ENCODE results near the gene MCC.

Gene MCC

GRCh38 chr5:112977440-112977861 lies 510.8 kb downstream of the MCC start:
- no peak for TF ChIP-seq FOXK2 (IDR thresholded peaks at IDR 0.05)
- no peak for TF ChIP-seq FOXM1 (IDR thresholded peaks at IDR 0.05; ENCODE audit: borderline replicate concordance)
- no peak for TF ChIP-seq FOXA1 (IDR thresholded peaks at IDR 0.05)
- no peak for TF ChIP-seq TARDBP (IDR thresholded peaks at IDR 0.05)
- no peak for TF ChIP-seq LEF1 (IDR thresholded peaks at IDR 0.05; ENCODE audit: borderline replicate concordance)
- no peak for TF ChIP-seq SUZ12 (IDR thresholded peaks at IDR 0.05)
- TF ChIP-seq, protein P1, sequence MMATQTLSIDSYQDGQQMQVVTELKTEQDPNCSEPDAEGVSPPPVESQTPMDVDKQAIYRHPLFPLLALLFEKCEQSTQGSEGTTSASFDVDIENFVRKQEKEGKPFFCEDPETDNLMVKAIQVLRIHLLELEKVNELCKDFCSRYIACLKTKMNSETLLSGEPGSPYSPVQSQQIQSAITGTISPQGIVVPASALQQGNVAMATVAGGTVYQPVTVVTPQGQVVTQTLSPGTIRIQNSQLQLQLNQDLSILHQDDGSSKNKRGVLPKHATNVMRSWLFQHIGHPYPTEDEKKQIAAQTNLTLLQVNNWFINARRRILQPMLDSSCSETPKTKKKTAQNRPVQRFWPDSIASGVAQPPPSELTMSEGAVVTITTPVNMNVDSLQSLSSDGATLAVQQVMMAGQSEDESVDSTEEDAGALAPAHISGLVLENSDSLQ (IDR thresholded peaks at IDR 0.05) = no peak
- DNase-seq (ENCODE audit: extremely low spot score) = no peak
- ChIA-PET POLR2A (no interaction called here), CTCF (no interaction called here)

GRCh38 chr5:112976432-112977309 lies 511.6 kb downstream of the MCC start, which contains the start of gene DCP2:
DCP2 (plus strand) TSS chr5:112976798; CDS start chr5:112976934, 136 bp downstream.
- ChIA-PET CTCF (interaction anchor here (0.7 to 1.6 kb wide), 3 partner anchors 20 to 556 kb away, joined by 3 to 5 read pairs (median 3); no protein-coding TSS in a partner anchor), POLR2A (interaction anchor here (0.5 to 2.4 kb wide), 42 partner anchors 9 to 538 kb away, joined by 3 to 33 read pairs (median 3); partner anchors contain the start of genes REEP5, SRP19 and YTHDC2)
- no peak for TF ChIP-seq FOXM1 (IDR thresholded peaks at IDR 0.05; ENCODE audit: borderline replicate concordance)
- TF ChIP-seq ELF4 (IDR thresholded peaks at IDR 0.05) = peak; percentile 31; the same call in 1 of the 2 replicates
- TF ChIP-seq ARNT (IDR thresholded peaks at IDR 0.05) = no peak
- TF ChIP-seq TARDBP (IDR thresholded peaks at IDR 0.05) = no peak
- no peak for TF ChIP-seq FOXA1 (IDR thresholded peaks at IDR 0.05)
- no peak for TF ChIP-seq FOXK2 (IDR thresholded peaks at IDR 0.05)
- no peak; the same call in 1 of the 2 replicates for TF ChIP-seq SP1 (IDR thresholded peaks at IDR 0.05)
- peak; percentile 97 for TF ChIP-seq L3MBTL2 (conservative IDR thresholded peaks at IDR 0.05)
- DNase-seq (ENCODE audit: extremely low spot score) = peak; percentile 92

DNA sequence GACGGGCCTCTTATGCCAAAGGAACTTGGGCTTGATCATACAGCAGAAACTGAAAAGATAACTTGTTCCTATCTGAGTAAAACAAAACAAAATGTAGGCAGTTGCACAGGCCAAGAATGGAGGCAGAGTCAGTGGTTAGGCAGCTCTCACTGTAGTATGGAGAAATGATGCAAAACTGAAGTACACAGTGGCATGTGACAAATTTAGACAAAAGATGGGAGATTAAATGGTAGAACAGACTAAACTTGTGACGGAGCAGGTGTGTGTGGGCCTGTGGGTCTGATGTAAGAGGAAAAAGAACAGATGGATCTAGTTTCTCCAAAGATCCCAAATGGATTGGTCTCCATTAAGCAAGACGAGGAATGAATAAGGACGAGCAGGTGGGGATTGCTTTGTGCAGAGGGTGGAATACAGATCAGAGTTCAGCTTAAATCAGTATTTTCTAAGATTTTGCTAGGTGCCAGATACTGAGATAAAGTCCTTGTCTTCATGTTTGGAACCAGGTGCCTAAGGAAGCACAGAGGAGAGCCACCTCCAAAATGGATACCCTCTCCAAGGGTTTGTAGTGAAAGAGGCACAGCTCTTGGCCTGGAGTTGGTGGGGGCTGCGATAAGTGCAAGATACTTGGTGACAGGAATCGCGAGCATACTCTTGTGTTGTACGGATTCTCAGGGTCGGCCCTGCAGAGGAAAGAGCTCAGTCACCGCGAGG lies 512.4 kb downstream of the MCC start:
- DNase-seq (ENCODE audit: extremely low spot score) = no peak
- CTCF ChIA-PET = interaction anchor here (0.7 to 1.6 kb wide), 3 partner anchors 21 to 555 kb away, joined by 3 to 5 read pairs (median 3); no protein-coding TSS in a partner anchor

DNA sequence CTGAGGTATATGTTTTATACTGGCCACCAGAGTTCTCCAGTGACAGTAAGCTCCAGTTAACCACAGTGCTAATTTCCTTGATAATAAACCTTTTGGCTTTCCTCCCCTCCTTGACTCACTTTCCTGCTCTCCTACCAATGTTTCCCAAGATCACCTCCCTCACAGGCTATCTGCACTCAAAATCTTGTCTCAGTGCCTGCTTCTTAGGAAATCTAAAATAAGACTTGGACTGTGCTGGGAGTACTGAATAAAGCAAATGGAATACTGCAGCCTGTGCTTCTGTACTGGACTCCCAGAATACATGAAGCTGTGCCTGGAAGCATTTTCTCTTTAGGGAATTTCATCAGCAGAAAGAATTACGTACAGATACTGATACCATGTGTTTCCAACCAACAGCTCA lies 513.4 kb downstream of the MCC start:
- no peak for DNase-seq (ENCODE audit: extremely low spot score)
- ChIA-PET CTCF (interaction anchor here (1.6 kb wide), 1 partner anchor 88 kb away, joined by 3 read pairs; no protein-coding TSS in a partner anchor), POLR2A (interaction anchor here (2.4 kb wide), 1 partner anchor 14 kb away, joined by 30 read pairs; no protein-coding TSS in a partner anchor)
- no peak for TF ChIP-seq HDGF (IDR thresholded peaks at IDR 0.05; ENCODE audit: borderline replicate concordance)
- no peak for TF ChIP-seq TARDBP (IDR thresholded peaks at IDR 0.05)
- TF ChIP-seq BHLHE40 (IDR thresholded peaks at IDR 0.05; ENCODE audit: borderline replicate concordance) = no peak
- TF ChIP-seq SUZ12 (IDR thresholded peaks at IDR 0.05) = no peak

More for the DNA sequence above, 512.4 kb downstream of the MCC start:
- TF ChIP-seq, protein P1 (IDR thresholded peaks at IDR 0.05) = no peak
- TF ChIP-seq TARDBP (IDR thresholded peaks at IDR 0.05) (no peak), ZNF384 (IDR thresholded peaks at IDR 0.05) (no peak), SP1 (IDR thresholded peaks at IDR 0.05) (no peak), FOXA1 (IDR thresholded peaks at IDR 0.05) (no peak), ELF4 (IDR thresholded peaks at IDR 0.05) (no peak)
- POLR2A ChIA-PET = interaction anchor here (0.5 to 2.4 kb wide), 41 partner anchors 8 to 539 kb away, joined by 3 to 33 read pairs (median 3); partner anchors contain the start of genes REEP5, SRP19 and YTHDC2

- ChIA-PET CTCF (interaction anchor here (0.5 kb wide), 1 partner anchor 17 kb away, joined by 5 read pairs; no protein-coding TSS in a partner anchor), POLR2A (no interaction called here)
- TF ChIP-seq LEF1 (IDR thresholded peaks at IDR 0.05; ENCODE audit: borderline replicate concordance) (no peak), NFRKB (IDR thresholded peaks at IDR 0.05) (no peak), SUZ12 (IDR thresholded peaks at IDR 0.05) (no peak), CTBP1 (IDR thresholded peaks at IDR 0.05; ENCODE audit: borderline replicate concordance) (no peak), L3MBTL2 (conservative IDR thresholded peaks at IDR 0.05) (no peak), TARDBP (IDR thresholded peaks at IDR 0.05) (no peak), ZNF384 (IDR thresholded peaks at IDR 0.05) (no peak), BHLHE40 (IDR thresholded peaks at IDR 0.05; ENCODE audit: borderline replicate concordance) (no peak), FOXK2 (IDR thresholded peaks at IDR 0.05) (no peak), FOXA1 (IDR thresholded peaks at IDR 0.05) (no peak), HDGF (IDR thresholded peaks at IDR 0.05; ENCODE audit: borderline replicate concordance) (no peak), FOXM1 (IDR thresholded peaks at IDR 0.05; ENCODE audit: borderline replicate concordance) (no peak), ELF4 (IDR thresholded peaks at IDR 0.05) (no peak), SP1 (IDR thresholded peaks at IDR 0.05) (no peak), ARNT (IDR thresholded peaks at IDR 0.05) (no peak)
- TF ChIP-seq, protein P1 (IDR thresholded peaks at IDR 0.05) = no peak
- no peak for DNase-seq (ENCODE audit: extremely low spot score)
Measured at GRCh38 chr5:112973904-112974303, 514.3 kb downstream of the MCC start.

DNA sequence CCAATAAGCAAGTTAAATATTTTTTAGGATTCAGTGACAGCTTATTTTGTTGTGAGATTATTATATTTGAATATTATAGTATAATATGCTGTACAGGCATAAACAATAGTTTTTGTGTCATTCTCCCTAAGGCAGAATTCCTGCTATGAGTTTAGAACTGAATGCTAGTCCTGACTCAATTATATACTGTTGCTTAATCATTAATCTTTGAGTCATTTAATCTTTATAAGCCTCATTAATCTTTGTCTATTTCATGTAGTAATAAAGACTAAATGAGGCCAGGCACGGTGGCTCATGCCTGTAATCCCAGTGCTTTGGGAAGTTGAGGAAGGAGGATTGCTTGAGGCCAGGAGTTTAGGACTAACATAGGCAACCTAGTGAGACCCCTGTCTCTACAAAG lies 515.2 kb downstream of the MCC start:
- TF ChIP-seq SUZ12 (IDR thresholded peaks at IDR 0.05) (no peak), CTBP1 (IDR thresholded peaks at IDR 0.05; ENCODE audit: borderline replicate concordance) (no peak), FOXA1 (IDR thresholded peaks at IDR 0.05) (no peak), NFRKB (IDR thresholded peaks at IDR 0.05) (no peak), SP1 (IDR thresholded peaks at IDR 0.05) (no peak), ELF4 (IDR thresholded peaks at IDR 0.05) (no peak), HDGF (IDR thresholded peaks at IDR 0.05; ENCODE audit: borderline replicate concordance) (no peak)
- TF ChIP-seq, protein P1 (IDR thresholded peaks at IDR 0.05) = no peak
- no peak for DNase-seq (ENCODE audit: extremely low spot score)
- ChIA-PET CTCF (no interaction called here), POLR2A (no interaction called here)
